C4-2B (cell line): Measurements from ENCODE around the gene NEK11.

ENCODE experiments used
- H3K27ac ChIP-seq: fragments of 450-650 bp; 2 replicates; pipeline ENCODE4 v1.5.1; 2017
- CTCF ChIP-seq: fragments of 450-650 bp; conservative IDR thresholded peaks from 2 replicates; pipeline ENCODE4 v1.5.1; 2017; ENCODE audit warnings: mild to moderate bottlenecking
- ZFX ChIP-seq: fragments of 450-650 bp; IDR thresholded peaks from 2 replicates; pipeline ENCODE4 v1.6.1; 2017

The NEK11 gene

GRCh38 chr3:131250466-131250865 is 223.8 kb downstream of the NEK11 start:
- TF ChIP-seq CTCF (no peak), ZFX (no peak)
- H3K27ac ChIP-seq, result no peak overlapping the region

GRCh38 chr3:131260525-131260924 is 233.8 kb downstream of the NEK11 start:
- no peak overlapping the region for H3K27ac ChIP-seq
- no peak for TF ChIP-seq CTCF
- no peak for TF ChIP-seq ZFX

- H3K27ac ChIP-seq, result no peak overlapping the region
- TF ChIP-seq ZFX (no peak), CTCF (no peak)
These were observed 234.4 kb downstream of the NEK11 start for GRCh38 chr3:131261104-131261503.

GRCh38 chr3:131275556-131275955 is 248.9 kb downstream of the NEK11 start:
- TF ChIP-seq ZFX, result no peak
- no peak for TF ChIP-seq CTCF
- H3K27ac ChIP-seq, result no peak overlapping the region

GRCh38 chr3:131277836-131278497 is 251.3 kb downstream of the NEK11 start:
- TF ChIP-seq ZFX (no peak), CTCF (no peak)
- no peak overlapping the region for H3K27ac ChIP-seq

- no peak for TF ChIP-seq CTCF
- TF ChIP-seq ZFX, result no peak
These were observed 252.9 kb downstream of the NEK11 start for GRCh38 chr3:131279577-131279976.

GRCh38 chr3:131282379-131282778 is 255.7 kb downstream of the NEK11 start:
- TF ChIP-seq CTCF (no peak), ZFX (no peak)

More at GRCh38 chr3:131279577-131279976, 252.9 kb downstream of the NEK11 start:
- no peak overlapping the region for H3K27ac ChIP-seq

More at GRCh38 chr3:131282379-131282778, 255.7 kb downstream of the NEK11 start:
- no peak overlapping the region for H3K27ac ChIP-seq
